HG03571 (cell line): ENCODE results near the gene MLANA.

ENCODE experiments used
- ATAC-seq: cut with Tn5 transposase; IDR thresholded peaks from one replicate; pipeline ENCODE4 v1.9.1; 2021; ENCODE audit not compliant: unreplicated experiment

The MLANA gene, protein sequence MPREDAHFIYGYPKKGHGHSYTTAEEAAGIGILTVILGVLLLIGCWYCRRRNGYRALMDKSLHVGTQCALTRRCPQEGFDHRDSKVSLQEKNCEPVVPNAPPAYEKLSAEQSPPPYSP

DNA sequence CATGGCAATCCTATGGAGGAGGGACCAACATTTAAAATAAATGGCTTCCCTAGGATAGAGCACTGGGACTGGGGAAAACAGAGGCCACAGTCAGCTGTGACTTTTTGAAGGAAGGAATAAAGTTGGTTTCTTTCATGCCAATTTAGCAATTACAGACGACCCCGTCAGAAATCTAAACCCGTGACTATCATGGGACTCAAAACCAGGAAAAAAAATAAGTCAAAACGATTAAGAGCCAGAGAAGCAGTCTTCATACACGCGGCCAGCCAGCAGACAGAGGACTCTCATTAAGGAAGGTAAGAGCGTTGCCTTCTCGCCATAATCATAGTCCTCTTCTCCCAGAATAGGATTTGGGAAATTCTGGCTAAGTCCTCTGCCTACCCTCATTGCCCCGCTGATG, at the start of gene MLANA:
MLANA (plus strand) TSS at position 249 of the 400 bp plus-strand sequence. CDS start 1,586 bp downstream, outside the sequence.
- ATAC-seq: no peak

DNA sequence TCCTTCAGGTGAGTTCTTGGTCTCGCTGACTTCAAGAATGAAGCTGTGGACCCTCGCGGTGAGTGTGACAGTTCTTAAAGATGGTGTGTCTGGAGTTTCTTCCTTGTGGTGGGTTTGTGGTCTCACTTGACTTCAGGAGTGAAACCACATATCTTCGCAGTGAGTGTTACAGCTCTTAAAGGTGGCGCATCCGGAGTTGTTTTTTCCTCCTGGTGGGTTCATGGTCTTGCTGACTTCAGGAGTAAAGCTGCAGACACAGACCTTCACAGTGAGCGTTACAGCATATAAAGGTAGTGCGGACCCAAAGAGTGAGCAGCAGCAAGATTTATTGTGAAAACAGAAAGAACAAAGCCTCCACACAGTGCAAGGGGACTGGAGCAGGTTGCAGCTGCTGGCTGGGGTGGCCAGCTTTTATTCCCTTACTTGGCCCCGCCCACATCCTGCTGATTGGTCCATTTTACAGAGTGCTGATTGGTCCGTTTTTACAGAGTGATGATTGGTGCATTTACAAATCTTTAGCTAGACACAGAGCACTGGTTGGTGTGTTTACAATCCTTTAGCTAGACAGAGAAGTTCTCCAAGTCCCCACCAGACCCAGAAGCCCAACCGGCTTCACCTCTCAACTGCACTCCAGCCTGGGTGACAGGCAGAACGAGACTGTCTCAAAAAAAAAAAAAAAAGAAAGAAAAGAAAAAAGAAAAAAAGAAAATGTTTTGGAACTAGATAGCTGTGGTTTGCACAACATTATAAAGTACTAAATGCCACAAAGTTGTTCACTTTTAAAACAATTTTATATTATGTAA, 48.7 kb upstream of the MLANA start:
- no peak for ATAC-seq

DNA sequence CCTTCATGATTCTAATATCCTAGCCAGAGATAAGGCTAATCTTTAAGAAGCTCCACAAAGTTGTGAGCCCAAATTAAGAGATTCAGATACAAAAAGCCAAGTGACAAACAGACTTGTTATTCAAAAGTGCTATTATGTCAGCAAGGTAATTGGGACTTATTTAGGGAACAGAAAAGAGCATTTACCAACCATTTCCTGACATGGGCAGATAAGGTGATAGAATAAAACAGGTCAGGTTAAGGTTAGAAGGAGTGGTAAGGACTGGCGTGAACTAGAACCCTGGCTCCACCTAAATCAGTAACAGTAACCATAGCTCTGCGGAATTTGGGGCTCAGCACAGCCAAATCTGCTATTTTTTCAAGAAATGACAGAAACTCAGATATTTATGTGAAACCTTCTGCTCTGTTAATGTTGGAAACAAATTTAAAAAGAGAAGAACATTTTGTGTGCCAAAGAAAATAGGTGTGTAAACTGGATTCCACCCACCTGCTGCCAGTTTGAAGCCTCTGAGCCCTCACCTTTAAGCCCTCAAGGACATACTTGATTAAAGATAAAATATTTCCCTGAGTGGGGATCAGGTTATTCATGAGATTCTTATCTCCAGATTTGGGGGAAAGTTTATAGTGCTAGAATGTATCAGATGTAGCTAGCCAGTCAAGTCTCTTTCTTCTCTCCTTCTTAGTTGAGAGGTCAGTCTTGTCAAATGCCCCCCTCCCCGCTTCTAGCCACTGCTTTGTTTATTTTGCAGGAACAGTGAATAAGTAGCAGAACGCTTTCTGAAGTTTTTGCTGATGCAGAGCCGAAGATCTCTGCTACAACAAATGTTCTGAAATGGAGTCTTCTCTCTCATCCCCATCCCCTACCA, 47.5 kb upstream of the MLANA start:
- ATAC-seq: no peak

DNA sequence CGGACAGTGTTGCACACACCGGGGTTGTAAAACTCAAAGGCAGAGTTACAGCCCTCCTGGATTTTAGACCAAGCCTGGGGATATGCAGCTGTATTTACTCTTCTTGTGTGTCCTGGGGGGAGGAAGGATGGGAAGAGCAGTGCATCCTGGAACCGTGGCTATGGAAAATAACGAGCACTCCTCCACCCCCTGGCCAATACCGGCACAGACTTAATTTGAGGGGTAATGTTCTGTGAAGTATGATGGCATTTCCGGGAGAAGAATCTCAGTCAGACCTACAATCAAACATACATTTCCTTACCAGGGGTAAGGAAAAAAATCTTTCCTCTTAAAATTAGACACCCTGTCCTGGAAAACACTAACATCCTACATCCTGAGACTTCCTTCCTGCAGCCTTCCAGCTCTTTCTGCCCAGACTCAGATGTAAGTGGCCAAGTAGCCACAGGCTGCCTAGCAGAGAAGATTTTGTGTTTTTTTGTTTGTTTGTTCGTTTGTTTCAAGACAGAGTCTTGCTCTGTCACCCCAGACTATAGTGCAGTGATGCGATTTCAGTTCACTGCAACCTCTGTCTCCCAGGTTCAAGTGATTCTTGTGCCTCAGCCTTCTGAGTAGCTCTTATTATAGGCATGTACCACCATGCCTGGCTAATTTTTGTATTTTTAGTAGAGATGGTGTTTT, 46.8 kb upstream of the MLANA start:
- ATAC-seq: no peak

DNA sequence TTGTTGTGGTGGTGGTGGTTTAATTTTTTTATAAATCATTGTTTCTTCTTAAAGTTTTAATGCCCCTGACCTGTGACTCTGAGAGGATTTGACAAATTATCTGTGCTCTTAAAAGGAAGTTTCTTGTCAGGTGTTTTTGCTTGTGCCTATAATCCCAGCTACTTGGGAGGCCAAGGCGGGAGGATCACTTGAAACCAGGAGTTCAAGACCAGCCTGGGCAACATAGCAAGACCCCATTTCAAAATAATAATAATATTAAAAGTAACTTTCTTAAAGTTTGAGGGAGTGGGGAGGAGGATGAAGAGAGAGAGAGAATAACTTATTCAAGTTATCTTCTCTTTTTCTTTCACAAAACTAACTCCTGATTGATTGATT, 45.5 kb upstream of the MLANA start:
- ATAC-seq: no peak

DNA sequence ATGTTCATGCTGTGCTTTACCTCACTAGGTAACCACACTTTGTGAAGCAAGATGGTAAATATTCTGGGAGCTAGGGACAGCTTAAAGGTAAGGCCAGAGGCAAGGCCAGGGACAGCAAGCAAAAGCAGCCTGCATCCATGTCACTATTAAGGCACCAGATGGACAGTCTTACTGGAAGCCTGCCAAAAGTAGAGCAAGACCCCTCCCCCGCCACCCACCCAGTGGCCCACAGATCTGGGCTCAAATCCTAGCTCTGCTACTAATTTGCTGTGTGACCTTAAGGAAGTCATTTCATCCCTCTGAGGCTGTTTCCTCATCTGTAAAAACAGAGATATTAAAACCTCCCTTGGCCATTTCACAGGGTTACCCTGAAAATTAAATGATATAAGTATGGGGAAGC, 44.6 kb upstream of the MLANA start:
- ATAC-seq: no peak

DNA sequence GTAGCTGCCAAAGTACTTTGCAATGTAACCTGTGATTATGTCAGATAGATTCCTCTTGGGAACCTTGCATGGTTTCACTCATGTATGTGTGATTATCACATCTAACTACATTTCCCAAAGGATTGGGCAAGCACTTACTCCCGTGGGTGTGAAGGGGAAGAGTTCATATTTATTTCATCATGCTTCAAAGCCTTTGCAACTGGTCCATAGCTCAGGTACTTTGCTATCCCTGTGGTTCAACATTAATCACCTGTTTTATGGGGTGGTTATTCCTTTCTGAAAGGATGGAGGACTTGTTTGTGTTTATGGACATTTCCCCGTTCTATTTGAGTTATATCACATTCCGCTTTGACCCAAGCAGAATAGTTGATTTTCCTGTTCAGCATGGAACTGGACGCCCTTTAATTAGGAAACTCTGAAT, 44.2 kb upstream of the MLANA start:
- no peak for ATAC-seq

DNA sequence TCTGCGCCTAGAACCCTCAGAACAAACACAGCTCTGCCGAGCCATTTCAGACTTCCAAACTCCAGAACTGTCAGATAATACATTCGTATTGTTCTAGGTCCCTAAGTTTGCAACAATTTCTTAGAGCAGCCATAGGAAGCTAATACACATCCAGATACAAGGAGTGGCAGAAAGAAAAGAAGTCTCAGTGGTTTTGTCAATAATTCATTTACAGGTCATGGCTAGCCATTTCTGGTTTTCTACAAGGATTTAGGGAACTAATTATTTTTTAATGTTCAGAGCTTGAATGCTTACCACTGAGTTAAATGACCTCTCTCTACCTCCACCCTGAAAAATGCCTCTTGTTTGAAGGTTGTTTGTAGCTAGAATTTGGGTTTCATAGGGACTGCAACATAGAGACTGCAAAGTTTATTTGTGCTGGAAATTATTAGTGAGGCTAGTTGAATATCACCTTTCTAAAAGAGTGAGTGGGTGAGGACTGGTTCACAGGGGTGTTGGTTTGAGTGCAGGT, 42.3 kb upstream of the MLANA start:
- peak; percentile 32 for ATAC-seq

DNA sequence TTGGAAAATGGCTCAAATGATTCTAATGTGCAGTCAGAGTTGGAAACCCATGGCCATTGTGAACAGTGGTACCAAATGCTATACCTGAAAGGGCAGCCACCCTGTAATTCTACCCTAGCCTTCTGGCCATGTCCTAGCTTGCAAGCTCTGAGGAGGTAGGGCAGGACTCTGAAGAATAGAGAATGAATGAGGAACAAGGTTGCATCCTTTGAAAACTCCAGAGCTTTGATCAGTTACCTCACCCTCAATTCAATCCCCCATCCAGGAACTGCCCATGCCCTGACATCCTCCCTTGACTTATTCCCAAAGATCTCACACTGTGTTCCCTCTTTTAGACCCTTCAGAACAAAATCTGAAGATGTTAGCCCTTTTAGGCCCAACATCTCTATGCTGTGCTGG, 40.0 kb upstream of the MLANA start:
- ATAC-seq: no peak

DNA sequence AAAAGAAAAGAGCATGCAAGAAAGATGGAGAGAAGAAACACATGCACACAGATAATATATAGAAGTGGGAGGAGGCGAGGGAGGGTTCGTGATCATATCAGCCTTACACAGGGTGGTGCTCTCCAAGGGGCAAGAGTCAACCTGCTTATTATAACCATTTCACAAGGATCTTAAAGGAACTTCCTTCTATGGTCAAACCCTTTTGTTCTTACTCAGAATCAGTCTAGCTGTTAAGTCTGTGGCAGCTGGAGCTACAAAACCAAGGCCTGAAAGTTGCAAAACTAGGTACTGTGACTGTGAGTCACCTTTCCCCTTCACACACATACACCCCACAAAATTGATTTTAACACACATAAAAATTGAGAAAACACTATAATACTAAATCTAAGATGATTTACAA, 39.2 kb upstream of the MLANA start:
- peak; percentile 75 for ATAC-seq

DNA sequence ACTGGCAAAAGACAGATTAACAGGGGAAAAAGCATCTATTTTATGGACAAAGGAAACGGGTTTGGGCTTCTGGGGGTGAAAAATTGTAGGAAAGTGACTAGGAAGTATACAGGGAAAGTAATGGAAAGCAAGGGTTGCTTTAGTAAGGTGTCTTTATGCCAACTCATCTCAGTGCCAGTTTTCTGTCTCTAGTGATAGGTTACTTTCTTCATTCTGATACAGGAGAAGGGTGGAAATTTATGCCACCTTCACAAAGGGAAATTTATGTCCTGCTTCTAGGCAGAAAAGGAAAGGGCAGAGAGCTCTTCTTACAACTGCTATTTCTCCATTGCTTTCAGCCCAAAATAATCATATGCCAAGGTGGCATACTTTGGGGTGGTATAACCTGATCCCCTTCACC, 37.7 kb upstream of the MLANA start:
- no peak for ATAC-seq

DNA sequence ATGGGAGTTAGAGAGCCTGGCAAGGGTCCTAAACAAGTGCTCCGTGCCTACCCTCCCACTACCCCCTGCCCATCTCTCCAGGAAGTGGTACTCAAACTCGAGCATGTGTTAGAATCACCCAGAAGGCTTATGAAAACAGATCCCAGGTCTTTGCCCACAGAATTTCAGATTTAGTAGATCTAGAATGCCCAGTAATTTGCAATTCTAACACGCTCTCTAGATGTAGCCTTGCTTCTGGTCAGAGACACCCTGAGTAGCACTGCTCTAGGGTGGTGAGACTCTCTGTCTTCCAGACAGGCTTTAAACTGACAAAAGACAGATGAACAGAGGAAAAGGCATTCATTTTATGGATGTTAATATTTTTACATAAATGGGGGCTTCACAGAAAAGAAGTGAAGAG, 37.1 kb upstream of the MLANA start:
- ATAC-seq: no peak

DNA sequence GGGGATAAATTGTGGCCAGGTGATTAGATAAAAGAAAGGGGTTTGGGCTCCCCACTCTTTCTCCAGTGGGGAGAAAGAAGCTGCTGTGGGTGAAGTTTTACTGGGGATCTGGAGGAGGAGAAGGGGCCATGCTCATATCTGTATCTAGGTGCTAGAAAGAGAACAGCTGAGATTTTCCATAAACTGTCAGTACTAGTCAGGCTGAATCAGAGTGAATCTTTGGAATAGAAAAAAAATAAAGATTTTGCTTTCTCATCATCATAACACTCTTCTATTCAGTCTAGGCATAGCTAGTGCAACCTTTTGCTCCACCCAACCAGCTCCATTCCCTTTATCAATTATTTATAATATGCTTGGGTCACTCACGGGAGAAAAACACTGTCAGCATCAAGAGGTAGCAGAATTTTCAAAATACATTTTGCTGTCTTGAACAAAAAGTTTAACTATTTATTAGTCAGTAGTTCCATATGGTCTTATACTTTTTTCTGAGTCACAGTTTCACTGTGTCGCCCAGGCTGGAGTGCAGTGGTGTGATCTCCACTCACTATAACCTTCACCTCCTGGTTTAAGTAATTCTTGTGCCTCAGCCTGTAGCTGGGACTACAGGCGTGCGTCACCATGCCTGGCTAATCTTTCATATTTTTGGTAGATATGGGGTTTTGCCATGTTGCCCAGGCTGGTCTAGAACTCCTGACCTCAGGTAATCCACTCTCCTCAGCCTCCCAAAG, 36.5 kb upstream of the MLANA start:
- no peak for ATAC-seq

DNA sequence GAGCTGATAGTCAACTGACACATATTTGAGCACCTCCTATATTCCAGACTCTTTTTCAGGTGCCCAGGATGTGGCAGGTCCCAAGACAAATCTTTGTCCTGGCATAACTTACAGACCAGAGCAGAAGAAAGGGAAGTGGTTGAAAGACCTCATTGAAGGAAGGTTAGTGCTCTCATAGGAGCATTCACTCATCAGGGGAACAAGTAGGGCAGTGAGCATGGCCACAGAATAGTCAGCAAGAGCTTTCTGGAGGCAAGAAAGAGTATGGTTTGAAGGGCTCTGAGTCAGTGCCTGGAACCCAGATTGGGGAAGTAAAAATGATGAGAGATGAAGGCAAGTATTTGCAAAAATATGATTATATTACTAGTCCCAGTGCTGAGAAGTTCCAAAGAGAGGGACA, 32.8 kb upstream of the MLANA start:
- no peak for ATAC-seq

DNA sequence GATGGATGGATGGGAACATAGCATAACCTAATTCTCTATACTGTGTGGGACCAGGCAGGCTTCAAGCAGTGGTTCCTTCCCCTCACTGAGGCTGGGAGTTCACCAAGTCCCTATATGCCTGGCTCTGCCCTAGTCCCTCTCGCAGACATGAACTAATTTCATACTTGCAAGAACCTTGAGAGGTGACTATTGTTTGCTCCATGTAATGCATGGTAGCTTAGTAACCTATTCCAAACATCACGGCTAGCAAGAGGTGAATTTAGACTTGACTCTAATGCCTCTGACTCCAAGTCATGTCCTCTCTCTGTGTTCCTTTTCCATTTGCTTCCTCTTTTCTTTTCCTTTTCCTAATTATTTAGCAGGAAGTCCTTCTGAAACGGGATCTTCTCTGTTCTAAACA, 31.9 kb upstream of the MLANA start:
- ATAC-seq: no peak

DNA sequence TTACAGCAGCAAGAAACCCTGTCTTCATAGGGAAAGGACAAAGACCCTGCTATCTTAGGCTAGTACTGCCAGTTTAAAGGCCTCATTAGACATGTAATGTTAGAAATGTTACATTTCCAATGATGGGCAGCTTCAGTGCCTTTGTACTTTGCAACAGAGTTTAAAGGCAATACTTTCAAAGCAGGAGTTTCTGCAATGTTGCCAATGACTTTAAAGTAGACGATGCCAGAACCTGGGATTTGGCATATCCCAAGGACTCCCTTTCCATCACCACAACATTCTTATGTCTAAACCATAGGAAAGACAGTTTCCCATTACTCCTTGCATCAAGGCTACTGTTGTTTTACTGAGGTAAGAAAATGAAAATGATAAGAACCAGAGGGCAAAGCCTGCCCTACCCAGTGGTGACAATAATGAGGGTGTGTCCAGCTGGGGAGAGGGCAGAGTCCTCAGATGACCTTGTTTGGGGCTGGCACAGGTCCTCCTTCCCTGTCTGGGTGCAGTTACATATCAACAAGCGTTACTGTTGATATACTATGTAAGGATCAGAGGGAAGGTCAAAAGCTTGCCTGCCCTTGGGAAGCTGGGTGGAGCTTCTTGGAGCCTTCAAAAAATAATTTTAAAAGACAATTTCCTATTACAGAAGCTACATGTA, 27.5 kb upstream of the MLANA start:
- no peak for ATAC-seq

DNA sequence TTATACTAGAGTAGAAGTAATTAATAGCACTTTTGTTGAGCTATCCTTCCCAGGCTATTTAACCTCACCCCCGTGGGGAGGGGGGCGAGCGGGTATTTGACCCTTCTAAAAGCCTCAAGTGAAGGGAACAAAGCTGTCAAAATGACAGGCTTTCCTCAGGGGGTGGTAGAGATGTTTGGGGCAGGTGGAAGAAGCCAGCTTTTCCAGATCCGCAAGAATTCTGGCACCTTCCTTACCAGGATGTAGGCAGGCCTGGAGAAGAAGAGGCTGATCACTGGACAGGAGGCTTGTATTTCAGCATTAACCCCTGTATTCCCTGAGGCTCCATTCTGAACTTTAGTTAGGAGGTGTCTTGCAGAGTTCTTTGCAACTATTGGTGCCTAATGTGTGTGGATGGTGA, 26.2 kb upstream of the MLANA start:
- no peak for ATAC-seq

DNA sequence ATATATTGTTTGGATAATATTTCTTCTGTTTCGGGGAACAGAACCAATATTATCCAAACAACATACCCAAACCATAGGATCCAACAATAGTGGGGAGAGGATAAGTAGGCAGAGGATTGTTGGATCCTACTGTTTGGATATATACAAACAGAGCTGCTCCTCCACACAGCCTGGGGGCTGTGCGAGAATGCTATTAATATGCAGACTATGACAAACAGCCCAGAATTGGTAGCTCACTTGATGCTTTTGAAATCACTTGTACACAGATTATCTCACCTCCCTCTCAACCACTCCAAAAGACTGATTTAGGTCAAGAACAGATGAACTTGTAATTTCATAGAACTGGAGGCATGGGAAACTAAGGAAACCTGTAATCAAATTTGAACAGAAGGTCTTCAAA, 24.4 kb upstream of the MLANA start:
- ATAC-seq: no peak

DNA sequence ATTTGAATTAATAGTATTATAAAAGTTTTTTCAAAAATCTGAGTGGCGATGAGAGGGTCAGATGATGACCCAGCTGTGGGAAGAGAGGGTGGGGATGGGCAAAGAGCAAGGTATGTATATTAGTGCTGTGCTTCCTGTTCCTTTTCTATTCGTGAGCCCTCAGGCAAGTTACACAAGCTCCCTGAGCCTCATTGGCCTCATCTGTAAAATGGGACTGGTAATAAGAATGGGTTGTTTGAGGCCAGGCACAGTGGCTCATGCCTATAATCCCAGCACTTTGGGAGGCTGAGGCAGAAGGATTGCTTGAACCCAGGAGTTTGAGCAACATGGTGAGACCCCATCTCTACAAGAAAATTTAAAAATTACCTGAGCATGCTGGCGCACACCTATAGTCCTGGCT, 24.0 kb upstream of the MLANA start:
- ATAC-seq: no peak

DNA sequence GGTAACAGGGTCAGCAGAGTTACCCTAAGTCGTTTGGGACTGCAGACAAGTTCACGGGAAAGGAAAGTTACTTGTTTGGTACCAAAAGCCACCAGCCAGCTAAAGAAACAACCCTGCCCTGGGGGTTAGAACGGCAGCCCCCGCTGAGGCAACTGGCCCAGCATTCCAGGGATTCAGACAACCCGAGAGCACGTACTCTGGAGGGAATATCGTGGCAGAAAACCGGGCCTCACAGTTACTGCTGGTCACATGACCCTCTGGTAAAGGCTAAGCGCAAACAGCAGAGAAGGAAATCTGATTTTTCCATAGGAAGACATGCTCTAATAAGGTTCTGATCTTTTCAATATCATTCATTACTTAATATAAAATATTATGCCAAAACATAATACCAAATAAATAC, 22.5 kb upstream of the MLANA start:
- ATAC-seq: no peak
